NCI-H2171 (cell line): ENCODE measurements around the gene SH3RF1.

Source experiments
- DNase-seq: peaks from one replicate; lab custom pipeline; 2025; lab: John Stamatoyannopoulos, UW

The SH3RF1 gene

DNA sequence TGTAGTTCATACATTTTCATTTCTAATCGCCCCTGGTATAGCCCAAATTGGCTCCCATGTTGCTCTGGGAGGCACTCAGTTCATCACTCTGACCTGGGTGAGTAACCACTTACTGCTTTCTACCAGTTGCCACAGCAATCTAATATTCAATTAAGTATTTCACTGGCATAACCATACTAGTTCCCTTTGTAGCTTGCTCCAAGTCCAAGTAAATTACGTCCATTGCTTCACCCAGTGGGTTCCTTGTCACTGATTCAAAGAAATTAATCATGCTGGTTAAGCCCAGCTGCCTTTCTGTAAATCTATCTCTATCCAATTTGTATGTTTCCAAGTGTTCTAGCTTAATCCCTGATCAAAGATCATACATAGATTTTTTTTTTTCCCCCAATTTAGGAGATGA, 168.7 kb downstream of the SH3RF1 start:
- no peak for DNase-seq

DNA sequence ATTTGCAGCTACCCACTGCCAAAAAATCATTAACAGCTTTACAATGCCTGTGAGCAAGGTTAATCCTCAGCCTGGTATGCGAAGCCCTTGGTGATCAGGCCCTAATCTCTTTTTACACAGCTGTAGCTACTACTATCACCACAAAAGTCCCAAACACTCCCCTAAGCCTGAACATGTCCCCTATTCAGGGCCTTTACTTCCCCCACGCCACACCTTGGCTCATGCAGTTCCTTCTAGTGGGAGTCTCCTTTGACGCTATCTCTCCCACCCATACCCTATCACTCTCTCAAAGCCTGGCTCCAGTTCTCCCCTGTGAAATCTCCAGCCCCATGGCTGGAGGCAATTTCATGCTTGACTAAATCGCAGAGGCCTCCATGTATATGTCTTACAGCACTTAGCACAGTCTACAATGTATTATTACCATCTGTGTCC, 170.1 kb downstream of the SH3RF1 start:
- no peak for DNase-seq

DNA sequence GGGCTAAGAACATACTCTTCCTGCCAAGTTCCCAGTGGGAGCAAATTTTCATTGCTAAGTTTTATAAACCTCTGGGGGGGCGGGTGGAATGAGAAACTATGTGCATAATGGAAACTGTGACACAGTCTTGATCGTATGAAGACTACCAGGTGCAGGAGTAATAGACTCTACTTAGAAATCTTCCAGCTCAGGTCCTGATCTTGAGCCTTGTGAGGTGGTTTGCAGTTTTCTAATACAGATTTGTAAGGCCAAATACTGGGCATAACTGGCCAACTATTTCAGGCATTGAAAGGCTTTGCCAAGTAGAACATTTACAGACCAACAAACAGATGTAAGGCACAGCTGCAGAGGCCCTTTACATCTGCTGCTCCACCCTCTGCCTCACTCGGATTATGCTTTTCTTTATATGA, 171.0 kb downstream of the SH3RF1 start:
- no peak for DNase-seq

DNA sequence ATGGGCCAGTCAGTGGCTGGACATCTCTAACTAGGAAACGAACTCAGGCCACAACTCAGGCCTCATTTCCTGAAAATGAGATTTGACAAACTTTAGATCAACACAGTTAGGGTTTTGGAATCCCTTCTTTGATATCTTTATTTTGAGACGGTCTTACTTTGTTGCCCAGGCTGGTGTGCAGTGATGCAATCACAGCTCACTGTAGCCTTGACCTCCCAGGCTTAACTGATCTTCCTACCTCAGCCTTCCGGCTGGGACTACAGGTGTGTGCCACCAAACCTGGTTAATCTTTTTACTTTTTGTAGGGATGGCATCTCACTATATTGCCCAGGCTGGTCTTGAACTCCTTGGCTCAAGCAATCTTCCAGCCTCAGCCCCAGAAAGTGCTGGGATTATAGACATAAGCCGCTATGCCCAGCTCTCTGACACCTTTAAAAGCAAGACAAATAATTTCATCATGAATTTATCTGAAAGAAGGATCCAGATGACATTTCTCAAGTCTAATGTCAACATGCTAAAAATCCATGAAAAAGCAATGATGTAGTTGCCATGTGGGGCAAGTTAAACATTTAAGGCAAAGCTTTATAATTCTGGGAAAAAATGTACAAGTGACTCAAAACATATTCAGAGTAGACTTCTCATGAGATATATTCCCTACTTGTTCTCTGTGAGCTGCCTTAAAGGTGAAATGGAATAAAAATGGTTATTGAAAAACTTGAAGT, 171.6 kb downstream of the SH3RF1 start:
- DNase-seq, result no peak

DNA sequence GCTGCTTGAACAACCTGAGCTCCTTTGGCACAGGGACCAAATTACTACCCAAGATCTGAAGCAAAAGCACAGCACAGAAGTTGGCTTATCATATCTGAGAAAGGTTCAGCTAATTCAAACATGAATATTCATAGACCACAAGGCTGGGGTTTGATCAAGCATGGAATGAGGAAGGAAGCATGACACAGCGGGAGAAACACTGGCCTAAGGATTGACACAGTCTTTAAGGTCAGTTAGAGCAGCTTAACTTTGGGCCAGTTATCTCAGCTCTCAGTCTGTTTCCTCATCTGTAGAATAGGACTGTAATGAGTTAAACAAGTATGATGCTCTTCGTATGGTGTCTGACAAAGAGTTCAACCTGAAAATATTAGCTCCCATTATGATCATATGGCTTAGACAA, 172.2 kb downstream of the SH3RF1 start:
- DNase-seq, result no peak

DNA sequence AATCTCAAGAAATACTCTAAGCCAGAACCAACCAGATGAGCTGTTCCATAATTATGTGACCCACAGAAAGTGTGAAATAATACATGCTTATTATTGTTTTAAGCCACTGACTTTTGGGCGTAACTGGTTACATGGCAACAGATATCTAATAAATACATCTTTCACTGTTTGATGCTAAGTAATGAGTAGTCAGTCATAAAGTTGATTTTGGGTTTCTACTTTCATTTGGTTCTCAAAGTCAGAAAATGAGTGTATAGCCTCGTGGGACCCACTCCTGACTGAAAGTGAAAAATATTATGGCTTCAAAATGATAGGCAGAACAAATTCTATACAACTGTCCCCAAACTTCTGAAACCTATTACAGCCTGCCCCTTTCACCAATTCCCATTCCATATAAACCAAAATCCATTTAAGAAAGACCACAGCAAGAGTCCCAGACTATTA, 172.7 kb downstream of the SH3RF1 start:
- no peak for DNase-seq

DNA sequence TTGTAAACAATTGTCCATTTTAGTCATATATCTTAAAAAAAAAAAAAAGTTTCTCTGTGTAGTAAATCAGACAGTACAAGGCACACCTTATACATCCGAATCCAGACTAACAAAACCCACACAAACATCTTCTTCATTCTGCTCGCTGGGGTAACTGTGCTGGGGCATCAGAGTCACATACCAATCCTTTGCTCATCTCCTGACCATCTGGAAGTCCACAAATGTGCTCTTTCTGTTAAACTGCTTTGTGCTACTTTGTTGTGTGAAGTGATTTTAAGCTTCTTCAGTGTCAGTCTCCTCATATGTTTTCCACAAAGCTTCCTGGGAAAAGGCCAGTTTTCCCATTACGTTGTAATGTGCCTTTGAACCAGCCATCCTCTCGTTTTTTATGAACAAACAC, 174.5 kb downstream of the SH3RF1 start:
- DNase-seq, result no peak

DNA sequence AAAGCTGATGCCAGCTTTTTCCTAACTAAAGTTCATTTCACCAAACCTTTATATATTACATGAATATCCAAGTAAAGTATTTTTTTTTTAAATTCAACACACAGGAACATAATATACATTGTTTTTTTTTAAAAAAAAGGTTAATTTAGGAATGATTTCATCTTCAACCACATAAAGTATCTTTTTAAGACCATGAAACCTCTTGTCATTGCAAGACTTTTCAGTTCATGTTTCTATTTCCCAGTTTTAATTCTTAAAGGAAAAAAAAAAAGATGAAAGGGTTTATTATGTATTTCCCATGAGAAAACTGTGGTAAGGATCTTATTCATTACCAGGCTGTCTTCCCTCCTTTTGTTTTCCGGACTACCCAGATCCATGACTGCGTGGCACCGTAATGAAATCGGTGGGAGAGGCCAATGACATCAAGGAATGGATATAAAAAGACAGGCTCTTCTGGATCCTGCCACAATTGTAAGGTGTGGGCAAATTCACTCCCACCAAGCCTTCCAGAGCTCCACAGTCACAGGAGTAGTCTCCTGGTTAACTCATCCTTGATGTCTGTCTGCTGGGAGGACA, 176.0 kb downstream of the SH3RF1 start:
- DNase-seq, result no peak

DNA sequence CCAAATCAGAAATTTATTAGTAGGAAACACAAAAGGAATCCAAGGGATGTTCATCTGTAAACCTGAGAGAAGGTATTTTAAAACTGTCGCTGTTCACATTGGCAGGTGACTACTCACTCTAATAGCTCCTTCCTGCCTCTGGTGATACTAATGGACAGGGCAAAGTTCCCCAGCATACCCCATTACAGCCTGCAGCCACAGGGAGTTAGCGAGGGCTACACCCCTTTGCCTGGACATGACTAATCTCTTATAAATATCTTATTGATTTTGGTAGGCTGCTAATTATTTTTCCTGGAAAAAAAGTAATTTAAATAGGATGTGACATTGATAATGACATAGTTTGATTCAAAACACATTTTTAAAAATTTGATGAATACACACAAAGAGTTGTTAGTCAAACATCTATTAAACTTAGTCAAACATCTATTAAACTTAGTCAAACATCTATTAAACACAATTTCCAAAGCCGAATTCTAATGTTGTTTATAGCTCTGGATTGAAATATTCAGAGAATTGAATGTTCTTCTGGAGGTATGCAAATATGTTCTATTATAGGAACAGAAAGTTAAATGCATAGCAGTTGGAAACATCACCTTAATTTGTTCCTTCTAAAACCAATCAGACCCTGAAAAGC, 177.8 kb downstream of the SH3RF1 start:
- DNase-seq, result no peak

DNA sequence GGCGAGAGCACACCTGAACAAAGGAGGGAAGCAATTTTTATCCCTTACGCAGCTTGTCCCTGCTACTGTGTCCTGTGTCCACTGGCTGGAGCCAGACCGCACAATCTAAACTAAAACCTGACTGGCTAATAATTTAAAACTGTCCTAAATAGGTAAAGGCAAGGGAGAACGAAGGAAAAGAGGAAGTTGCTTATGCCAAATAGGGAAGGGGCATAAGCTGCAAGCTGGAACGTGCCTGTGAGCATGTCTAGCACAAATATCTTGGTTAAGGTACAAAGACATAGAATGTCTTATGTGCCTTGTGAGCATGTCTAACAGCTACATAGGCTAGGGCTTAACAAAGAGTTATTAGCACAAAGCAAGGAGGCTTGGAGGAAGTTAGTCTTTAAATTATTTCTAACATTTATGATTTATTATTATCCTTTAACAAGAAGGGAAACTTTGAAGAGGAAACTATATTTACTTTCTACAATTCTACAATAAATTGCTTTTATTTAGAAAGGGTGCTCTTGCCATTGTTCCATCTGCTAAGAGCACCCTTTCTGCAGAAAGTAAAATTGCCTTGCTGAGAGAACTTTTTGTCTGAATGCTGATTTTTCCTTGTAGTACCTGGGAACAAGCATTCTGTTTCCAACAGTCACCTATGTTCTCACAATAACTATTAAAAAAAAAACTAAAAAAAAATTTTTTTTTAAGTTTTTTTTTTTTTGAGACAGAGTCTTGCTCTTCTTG, 180.1 kb downstream of the SH3RF1 start:
- DNase-seq, result no peak

DNA sequence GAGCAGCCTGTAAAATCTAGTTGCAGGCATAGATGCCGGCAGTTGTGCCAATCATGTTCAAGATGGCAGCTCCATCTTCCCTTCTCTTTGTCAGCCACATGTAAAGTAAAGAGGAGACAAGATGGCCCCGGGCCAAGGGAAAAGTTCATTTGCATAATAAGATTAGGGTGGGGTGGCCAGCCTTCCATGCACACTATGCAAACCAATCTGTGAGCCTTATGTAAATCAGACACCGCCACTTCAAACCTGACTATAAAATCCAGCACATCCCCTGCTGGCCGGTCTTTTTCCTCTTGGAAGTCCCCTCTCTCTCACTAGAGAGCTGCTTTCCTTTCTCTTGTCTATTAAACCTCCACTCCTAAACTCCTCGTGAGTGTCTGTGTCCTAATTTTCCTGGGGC, 181.8 kb downstream of the SH3RF1 start:
- DNase-seq, result no peak

DNA sequence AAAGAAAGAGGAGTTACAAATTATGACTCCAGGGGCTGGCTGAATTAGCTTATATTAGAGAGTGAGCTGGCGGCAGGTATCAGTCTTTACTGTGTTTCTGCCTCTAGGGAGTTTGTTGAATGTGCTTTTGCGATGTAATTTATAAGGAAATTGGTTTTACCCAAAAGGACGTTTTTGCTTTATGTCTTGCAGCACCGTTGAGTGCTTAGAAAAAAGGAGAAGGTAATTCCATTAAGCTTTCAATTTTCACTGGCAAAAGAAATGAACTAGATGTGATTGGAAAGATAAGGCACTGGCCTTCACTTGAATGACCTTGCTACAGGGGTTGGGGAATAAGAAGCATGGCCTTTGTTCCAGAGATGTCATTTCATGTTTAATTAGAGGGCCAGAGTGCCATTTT, 185.8 kb downstream of the SH3RF1 start:
- no peak for DNase-seq

DNA sequence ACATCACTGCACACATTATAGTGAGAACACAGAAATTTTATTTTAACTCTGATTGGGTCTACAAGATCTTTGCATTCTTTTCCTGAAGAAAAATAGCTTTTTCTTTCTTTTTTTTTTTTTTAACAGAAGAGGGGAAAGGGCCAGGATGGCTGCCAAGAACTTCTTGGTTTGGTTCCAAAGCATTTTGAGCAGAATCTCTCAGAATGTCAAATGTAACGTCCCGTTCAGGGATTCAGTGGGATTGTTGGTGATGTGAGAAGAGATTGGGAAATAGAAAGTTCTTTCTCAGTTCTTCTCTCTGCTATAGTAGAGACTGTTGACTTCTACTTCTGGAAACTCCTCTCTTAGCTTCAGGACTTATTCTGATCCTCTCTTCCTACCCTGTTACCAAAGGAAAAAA, 189.8 kb downstream of the SH3RF1 start:
- DNase-seq, result no peak

DNA sequence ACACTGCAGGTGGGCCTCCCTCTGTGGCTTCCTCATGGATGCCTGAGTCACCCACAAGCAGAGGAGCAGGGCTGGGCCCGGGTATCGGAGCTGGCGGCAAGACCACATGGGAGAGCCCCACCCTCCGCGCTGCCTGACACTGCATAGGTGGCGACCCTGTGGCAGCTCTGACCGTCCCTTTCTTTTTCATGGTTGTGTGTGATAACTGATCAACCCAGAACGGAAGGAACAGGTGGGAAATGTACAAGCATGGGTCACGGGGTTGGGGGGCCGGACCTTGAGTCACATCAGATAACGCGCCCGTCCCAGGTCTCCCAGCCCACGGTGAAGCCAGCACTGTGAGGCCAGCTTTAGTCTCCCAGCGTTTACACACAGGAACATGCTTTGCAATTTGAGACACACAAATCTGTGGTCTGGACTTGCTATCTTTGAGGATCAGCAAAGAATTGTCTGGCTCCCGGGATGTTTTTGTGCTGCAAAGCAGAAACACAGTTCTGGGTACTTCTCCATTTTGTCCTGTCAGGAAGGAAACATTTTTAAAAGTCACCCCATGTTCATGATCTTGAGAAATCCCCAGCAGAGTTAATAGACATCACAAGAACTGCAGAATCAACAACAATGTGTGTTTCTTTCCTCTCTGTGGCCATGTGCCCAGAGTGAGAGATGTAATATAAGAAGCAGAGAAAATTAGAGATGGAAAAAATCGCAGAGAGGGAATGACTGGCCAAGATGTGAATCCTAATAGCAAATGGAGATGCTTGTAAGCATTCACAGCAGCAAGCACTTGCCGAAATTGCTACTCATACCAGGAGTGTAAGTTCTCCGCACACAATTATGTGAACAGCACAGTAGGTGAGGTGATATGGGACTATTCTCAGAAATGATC, 190.6 kb downstream of the SH3RF1 start:
- DNase-seq, result peak; percentile 14

DNA sequence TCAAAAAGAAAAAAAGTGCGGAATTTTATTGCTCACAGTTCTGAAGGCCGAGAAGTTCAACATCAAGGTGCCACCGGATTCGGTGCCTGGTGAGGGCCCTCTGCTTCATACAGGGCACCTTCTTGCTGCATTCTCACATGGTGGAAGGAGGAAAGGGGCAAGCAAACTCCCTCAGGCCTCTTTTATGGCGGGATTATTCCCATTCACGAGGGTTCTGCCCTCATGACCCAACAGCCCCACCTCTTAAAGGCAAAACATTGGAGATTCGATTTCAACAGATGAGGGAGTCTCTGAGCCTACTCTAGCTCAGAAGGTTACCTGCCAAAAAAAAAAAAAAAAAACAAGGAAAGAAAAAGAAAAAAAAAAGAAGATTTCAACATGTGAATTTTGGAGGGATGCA, 196.6 kb downstream of the SH3RF1 start:
- DNase-seq, result no peak

DNA sequence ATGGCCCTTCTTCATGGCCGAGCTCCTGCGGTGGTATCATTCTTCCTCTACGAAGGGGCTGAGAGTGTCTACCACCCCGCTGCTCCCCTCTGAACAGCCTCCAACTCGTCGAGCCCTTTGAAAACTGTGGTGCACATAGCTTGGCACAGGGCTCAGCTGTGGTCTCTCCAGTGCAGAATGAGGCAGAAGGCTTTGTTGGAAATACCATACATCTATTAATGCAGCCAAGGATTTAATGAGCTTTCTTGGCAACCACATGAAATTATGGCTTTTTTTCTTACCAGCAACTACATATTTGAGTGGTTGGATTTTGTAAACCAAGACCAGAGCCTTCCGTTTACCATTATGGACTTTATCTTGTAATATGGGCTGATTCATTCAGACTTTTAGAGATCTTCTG, 199.0 kb downstream of the SH3RF1 start:
- DNase-seq, result no peak

DNA sequence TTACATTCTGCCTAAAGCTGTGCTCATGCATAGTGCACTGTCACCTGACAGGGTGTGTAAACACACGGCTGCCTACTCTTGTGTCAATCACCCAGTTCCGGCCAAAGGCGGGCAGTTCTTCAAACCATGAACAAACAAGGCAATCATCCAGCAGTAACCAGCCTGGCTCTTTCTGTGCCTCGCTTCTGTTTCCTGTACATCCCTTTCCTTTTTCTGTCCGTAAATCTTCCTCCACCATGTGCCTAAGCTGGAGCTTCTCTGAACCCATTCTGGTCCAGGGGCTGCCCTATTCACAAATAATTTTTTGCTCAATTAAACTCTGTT, 199.9 kb downstream of the SH3RF1 start:
- DNase-seq, result no peak

DNA sequence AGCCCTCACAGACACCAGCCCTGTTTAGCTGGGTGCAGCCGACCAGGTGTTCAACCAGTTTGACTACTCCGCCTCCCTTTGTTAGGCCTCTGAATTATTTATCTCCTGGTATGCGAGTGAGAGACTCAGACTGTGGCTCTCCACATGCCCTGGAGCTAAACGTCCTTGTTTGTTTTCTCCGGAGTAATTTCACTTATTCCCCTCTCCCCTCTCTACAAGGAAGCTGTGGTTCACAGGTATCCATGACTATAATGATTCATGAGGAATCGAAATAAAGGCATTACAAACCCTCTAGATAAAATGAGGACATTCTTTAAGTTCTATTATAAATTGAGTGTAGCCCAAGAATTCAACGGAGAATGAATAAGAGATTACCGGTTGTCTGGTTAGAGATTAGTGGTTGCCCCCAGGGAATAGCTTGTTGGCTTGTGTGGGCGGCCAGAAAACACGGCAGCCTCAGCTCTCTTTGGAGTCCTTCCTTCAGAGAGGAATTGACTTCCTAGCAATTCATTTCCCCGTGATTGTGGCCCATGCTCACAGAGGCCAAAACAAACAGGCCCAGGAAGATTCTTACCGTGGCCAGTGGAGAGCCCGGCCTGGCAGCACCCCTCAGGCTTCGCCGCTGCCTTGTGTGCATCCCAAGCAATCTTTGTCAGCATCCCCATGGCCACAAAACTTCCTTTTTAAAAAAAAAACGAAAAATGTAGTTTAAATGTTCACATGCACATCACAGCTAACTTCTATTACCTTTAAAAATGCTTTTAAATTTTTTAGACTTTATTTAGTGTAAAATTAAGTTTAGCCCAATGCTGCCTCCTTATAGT, 200.5 kb downstream of the SH3RF1 start:
- DNase-seq, result no peak

DNA sequence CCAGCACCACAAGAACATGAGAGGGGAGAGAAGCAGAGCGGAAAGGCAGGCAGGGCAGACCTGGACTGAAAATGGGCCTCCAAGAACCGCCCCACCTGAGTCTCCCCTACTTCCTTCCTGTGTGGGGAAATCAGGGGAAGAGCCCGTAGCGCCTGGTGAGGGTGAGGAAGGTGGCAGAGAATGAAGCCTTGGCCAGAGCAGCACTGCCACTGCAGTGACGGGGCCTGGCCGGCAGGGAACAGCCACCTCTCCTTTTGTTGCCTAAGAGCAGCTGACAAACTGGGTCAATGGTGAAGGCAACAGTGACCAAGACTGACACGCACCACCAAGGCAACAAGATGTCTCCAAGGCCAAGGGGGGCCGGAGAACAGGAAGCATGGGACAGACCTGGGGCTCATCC, 202.3 kb downstream of the SH3RF1 start:
- DNase-seq, result no peak

DNA sequence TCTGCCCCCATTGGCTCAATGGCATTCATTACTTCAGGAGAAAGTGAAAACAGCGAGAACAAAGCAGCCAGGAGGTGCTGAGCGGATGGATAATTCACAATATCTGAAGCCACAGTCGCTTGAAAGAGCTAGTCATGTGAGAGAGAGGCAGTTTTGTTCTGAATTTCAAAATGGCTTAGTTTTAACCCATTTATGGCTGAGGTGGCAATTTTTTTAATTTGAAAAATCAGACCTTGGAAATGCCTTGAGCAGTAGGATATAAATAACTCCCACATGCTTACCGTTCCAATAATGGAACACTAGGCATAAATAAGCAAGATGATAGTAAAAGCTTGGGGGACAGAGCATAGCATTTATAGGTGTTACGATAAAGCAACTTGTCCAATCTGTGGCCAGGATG, 203.8 kb downstream of the SH3RF1 start:
- DNase-seq, result no peak

DNA sequence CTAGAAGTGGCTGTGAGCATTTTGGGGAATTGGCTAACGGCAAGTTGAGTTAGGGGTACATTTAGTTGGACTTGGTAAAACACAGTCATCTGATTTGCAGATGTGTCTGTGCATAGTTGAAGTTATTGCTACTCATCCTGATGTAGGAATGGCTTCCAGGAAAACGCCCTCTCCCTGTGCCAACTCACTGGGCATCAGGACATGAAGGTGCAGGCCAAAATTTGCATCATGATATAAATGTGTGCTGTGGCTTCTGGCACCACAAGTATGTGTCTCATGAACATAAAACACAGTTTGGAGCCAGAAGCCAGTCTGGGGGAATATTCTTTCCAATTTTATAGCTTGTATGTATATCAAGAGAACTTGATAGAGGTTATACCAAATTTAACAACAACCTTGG, 206.5 kb downstream of the SH3RF1 start:
- no peak for DNase-seq
